Activated T-cell treated with anti-CD3 and anti-CD28 coated beads for 24 hours (primary cell): ENCODE measurements around the gene IDH3B.

Experiments used
- DNase-seq: peaks from one replicate; pipeline ENCODE4 v3.0.0-alpha.2; 2020; ENCODE audit warnings: low read depth

Gene IDH3B

DNA sequence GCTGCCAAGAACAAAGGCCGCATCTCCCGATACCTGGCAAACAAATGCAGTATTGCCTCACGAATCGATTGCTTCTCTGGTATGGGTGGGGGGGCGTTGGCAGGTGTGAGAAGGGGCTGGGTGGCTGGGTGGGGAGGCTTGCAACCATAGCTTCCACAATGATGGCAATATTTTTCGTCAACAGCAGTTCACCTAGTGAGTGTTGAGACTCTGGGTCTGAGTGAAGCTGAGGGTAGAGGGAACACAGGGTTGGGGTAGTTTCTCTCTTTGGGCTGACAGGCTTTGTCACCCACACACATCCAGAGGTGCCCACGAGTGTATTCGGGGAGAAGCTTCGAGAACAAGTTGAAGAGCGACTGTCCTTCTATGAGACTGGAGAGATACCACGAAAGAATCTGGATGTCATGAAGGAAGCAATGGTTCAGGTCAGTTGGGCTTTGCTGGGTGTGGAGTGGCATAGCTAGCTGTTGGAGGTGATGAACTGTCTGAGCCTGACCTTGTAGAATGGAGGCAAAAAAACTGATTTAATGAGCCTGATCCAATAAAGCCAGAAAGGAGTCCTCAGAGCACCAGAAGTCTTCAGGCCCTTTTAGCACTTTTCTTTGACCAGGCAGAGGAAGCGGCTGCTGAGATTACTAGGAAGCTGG, 7.4 kb downstream of the IDH3B start:
- no peak for DNase-seq

DNA sequence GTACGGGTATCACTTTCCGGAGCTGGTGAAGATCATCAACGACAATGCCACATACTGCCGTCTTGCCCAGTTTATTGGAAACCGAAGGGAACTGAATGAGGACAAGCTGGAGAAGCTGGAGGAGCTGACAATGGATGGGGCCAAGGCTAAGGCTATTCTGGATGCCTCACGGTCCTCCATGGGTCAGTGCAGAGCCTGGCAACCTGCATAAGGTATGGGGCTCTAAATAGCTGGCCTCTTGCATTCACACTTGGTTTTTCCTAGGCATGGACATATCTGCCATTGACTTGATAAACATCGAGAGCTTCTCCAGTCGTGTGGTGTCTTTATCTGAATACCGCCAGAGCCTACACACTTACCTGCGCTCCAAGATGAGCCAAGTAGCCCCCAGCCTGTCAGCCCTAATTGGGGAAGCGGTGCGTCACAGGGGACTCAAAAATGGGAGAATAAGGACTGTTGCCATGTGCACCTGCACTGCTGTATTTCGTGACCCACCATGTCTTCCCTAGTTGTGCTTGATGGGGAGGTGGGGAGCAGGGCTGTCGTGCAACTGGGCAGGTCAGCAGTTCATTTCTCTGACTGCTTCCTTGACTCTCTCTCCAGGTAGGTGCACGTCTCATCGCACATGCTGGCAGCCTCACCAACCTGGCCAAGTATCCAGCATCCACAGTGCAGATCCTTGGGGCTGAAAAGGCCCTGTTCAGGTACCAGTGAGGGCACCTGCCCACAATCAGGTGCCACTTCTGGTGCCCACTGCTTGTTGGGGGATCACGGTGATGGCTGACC, 8.5 kb downstream of the IDH3B start:
- DNase-seq: no peak

DNA sequence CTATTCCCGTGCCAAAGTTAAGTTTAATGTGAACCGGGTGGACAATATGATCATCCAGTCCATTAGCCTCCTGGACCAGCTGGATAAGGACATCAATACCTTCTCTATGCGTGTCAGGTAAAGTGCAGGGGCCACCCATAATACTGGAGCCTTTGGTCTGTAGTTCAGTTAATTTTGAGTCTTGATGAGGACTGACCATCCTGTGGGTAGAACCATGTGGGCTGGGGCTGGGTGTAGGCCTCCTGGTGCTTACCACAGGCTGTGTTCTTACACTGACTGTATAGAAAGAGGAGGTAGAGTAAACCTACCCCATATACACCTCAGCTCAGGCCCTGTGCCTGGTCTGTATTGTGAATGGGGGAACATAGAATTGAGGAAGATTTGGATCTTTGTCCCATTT, 9.2 kb downstream of the IDH3B start:
- no peak for DNase-seq

GRCh38 chr20:2654384-2654822, 9.6 kb downstream of the IDH3B start:
- DNase-seq: no peak

GRCh38 chr20:2653556-2654383, 10.2 kb downstream of the IDH3B start:
- no peak for DNase-seq

DNA sequence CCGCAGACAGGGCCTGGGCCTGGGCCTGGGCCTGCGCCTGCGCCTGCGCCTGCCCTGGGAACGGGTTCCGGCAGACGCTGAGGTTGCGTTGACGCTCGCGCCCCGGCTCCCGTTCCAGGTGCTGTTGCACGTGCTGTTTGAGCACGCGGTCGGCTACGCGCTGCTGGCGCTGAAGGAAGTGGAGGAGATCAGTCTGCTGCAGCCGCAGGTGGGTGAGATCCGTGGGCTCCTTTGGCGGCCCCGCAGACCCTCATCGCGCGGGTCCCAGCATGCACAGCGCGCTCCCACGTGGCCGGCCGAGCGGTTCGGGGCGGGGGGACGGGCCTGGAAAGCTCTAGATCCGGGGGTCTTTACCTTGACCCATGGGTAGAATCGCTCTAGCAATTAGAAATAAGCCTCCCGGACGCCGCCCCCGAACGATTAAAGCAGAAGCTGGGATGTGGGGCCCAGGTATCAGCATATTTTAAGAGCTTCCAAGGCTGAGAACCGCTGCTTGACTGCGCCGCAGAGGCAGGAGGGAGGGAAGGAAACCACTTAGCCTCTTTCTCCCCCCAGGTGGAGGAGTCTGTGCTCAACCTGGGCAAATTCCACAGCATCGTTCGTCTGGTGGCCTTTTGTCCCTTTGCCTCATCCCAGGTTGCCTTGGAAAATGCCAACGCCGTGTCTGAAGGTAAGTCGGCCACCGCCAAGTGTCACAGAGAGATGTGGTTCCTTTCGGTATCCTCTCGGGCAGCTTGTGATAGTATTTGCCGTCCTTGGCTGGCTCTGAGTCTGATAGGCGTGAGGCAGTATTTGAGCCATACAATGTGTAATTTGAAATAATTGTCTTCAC, 11.1 kb downstream of the IDH3B start:
- DNase-seq: peak; percentile 43

GRCh38 chr20:2651772-2652723, 12.0 kb downstream of the IDH3B start, which contains the start of gene NOP56:
TSS of gene NOP56 (plus strand) at chr20:2652632. CDS start at chr20:2652661, 29 bp downstream.
- peak; percentile 96 for DNase-seq

- no peak for DNase-seq
These were observed 20.3 kb downstream of the IDH3B start for GRCh38 chr20:2643708-2644107.

DNA sequence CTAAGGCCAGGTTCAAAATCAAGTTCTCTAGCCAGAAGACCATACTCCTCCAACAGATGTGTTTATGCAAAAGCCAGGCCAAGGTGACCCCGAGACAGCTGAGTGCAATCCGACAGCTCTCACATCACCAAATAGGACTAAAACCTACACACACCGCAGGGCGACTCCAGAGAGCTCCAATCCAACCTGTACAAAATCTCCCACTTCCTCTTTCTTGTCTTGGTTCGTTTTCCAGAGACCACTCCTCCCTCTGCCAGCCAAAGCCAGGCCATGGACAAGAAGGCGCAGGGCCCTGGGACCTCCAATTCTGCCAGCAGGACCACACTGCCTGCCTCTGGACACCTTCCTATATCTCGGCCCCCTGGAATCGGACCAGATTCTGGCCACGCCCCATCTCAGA, 23.1 kb downstream of the IDH3B start:
- no peak for DNase-seq

DNA sequence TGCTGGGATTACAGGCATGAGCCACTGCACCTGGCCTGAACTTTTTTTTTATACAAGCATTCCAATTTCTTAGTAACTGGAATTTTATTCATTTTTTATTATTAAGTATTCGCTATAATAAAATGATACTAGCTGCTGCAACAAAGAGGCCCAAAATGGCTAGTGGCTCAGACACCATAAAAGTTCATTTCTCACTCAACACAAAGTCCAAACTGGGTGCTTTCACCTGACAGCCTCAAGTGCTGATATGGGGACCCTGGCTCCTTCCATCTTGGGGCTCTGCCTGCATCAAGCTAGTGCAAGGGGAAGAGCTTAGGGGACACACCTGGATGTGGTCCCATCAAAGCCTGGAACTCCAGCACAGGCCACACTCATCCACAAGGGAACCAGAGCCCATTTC, 23.8 kb downstream of the IDH3B start:
- no peak for DNase-seq

DNA sequence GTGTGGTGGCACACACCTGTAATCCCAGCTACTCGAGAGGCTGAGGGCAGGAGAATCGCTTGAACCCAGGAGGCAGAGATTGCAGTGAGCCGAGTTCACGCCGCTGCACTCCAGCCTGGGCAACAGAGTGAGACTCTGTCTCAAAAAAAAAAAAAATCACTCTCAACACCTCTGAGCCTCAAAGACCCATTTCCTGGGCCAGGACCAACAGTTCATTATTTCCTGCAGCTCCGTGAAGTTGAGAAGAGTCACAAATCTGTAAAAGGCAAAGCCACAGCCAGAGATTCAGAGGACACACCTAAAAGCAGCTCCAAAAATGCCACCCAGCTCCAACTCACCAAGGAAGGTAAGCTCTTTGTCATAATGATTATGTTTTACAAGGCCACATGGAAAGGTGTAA, 26.8 kb downstream of the IDH3B start:
- no peak for DNase-seq

DNA sequence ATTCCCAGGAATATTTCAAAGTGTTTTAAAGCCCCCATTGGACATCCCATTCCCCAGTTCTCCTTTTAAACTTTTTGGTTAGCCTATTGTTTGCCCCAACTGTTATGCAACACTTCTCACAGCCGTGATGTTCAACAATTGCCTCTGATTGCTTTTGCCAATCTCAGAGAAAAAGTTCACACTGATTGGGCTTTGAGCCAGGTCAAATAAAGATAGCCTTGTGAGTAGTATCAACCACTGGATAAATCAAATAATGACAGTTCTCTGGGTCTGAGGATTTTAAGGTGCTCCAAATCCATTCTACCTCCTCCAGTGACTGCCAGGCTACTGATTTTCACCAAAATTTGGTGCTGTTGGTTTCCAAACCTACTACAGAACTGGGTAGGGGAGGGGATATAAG, 30.6 kb downstream of the IDH3B start:
- DNase-seq: no peak

- DNase-seq: no peak
These were observed 32.8 kb downstream of the IDH3B start for GRCh38 chr20:2631228-2631627.

GRCh38 chr20:2626853-2627541, 37.0 kb downstream of the IDH3B start:
- DNase-seq: no peak

GRCh38 chr20:2625062-2625461, 39.0 kb downstream of the IDH3B start:
- DNase-seq: no peak

DNA sequence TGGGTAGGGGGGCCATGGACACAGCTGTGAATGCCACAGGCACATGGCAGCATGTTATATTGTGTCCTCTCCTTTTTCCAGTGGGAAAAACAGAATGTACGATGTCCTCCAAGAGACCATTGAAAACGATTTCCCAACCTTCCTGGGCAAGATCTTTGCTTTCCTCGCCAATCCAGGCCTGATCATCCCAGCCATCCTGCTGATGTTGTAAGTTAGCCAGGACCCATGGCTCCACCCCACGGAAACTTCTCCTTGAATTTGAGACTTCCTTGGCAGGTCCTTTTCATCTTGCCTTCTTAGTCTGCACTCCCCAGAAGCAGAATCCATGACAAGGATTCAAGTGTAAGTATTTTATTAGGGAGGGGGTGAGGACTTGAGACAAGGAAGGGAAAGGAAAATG, 39.8 kb downstream of the IDH3B start:
- DNase-seq: no peak

- no peak for DNase-seq
These were observed 43.9 kb downstream of the IDH3B start for GRCh38 chr20:2619961-2620595.

DNA sequence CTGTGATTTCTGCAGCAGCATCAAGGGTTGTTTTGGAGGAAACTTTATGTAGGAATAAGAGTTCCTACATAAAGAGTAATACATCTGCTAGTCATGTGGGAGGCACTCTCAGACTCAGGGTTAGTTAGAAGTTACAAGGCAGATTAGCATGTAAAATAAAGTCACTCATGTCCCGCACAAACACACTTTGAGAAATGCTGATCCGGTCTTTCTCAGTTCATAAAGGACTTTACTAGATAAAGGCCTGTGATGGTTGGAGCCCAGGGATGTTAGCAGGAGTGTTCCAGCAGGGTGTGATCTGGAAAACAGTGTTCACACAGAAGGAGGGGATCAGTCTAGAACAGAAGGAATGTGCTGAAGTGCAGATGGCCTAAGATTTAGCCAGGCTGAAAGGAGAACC, 44.7 kb downstream of the IDH3B start:
- DNase-seq: no peak

- no peak for DNase-seq
These were observed 45.2 kb downstream of the IDH3B start for GRCh38 chr20:2618815-2619214.
